NCI-H69 (cell line): Measurements from ENCODE around the gene UMOD.
"Not testable (repeated sequence)": the region's sequence is repeated elsewhere in the genome, so short reads cannot be mapped to it uniquely, and the experiment has no call there.

Experiments
- DNase-seq: peaks from one replicate; lab custom pipeline; 2025; lab: John Stamatoyannopoulos, UW

The UMOD gene

DNA sequence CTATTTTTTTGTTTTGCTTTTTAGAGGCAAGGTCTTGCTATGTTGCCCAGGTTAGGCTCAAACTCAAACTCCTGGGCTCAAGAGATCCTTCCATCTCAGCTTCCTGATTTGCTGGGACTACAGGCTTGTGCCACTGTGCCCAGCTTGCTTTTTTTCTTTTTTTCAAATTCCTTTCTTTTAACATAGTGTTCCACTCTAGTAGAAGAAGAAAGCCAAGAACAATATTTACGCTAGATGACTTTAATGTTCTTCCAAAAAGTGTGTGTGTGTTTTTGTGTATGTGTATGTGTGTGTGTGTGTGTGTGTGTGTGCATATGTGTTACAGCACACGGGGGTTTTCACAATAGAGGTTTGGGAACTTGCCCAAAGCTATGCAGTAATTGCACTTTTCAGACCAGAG is 10.7 kb upstream of the UMOD start:
- no peak for DNase-seq

DNA sequence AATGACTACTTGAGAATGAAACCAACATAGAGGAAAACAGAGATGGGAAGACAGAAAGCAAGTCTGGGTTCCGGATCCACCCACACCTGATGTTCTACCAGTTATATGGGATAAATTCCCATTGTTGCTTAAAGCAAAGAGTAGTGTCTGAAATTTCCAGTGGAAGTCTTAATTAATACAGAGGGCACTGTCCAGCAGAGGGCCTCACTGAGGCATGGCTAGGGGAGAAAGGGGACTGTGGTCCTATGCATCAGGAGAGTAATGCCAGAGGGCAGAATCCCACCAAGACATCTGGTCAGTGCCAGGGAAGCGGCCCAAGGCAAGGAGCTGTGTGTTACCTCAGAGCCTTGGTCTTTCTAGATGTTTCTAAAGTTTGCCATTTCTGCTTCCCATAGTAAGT is 7.5 kb upstream of the UMOD start:
- no peak for DNase-seq

DNA sequence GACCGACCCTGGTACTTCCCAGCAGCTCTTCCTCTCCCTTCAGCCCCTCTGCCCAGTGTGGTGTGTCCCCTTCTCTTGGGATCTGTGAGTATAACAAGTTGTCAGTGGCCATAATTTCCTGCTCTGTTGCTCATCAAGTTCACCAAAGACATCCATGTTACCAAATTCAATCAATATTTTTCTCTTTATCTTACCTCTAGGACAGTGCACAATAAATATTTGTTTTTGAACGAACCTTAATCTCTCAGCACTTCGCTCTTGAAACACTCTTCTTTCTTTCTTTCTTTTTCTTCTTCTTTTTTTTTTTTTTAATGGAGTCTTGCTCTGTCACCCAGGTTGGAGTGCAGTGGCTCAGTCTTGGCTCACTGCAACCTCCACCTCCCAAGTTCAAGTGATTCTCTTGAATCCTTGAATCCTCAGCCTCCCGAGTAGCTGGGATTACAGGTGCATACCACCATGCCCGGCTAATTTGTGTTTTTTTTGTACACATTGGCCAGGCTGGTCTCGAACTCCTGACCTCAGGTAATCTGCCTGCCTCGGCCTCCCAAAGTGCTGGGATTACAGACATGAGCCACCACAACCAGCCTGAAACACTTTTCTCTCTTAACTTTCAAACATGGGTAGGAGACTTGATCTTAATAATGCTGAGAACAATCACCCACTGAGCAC is 2.7 kb upstream of the UMOD start:
- no peak for DNase-seq

DNA sequence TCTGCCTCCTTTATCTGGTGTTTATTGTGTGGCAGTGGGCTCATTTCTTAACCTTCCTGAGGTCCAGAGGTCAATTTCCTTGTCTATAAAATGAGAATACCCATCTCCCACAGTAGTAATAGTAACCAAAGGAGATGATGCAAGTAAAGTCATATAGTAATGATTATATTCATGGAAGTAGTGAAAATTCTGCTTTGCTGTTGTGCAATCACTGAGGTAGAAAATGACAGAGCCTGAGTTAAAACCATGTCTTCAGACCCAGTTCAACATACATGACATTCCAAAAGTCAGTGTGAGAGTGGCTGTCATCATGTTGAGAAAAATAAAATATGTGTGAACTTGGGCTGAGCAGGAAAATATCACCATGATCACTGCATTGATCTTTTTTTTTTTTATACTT is 864 bp upstream of the UMOD start:
- DNase-seq, result no peak

DNA sequence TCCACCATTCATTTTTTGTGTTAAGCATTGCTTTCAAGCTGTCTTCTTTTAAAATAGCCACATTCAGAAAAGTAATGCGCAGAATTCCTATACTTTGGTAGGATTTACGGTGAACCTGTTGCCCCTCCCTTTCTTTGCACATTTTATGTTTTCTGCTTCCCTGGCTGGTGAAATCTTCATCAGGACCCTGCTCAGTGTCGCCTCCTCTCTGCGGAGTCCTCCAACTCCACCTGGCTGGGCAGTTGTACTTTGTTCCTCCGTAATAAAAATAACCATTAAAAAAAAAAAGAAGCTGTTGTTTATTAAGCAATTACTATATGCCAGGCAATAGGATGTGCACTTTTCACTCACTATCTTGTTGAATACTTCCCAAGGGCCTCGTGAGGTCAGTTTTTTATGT is 2.9 kb downstream of the UMOD start:
- DNase-seq, result no peak

DNA sequence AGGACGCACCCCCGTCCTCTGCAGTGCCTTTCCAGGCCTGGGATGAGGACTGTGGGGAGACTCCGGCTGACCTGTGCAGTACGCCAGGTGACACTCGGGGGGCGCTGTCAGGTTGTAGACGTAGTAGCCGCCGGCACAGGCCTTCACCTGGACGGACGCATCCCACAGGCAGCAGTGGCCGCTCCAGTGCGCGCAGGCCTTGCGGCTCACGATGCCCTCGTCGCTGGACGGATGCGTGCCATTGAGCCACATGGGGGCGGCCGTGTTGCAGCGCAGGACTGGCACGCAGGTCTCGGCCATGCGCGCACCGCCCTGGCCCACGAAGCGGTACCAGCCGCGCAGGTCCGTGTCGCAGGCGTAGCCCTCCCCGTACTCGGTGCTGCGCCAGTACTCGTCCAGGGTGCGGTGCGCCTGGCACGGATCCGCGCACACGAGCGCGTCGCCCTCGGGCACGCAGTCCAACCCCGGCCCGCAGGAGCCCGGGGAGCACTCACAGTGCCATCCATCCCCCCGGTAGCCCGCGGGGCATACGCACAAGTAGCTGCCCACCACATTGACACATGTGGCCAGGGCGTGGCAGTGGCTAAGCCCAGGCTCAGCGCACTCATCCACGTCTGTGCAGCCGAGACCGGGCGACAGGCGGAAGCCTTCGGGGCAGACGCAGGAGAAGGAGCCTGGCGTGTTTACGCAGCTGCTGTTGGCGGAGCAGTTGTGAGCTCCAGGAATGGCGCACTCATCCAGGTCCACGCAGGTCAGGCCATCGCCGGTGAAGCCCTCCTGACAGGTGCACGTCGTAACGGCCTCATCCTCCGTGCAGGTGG is 3.9 kb downstream of the UMOD start:
- peak; percentile 45 for DNase-seq

DNA sequence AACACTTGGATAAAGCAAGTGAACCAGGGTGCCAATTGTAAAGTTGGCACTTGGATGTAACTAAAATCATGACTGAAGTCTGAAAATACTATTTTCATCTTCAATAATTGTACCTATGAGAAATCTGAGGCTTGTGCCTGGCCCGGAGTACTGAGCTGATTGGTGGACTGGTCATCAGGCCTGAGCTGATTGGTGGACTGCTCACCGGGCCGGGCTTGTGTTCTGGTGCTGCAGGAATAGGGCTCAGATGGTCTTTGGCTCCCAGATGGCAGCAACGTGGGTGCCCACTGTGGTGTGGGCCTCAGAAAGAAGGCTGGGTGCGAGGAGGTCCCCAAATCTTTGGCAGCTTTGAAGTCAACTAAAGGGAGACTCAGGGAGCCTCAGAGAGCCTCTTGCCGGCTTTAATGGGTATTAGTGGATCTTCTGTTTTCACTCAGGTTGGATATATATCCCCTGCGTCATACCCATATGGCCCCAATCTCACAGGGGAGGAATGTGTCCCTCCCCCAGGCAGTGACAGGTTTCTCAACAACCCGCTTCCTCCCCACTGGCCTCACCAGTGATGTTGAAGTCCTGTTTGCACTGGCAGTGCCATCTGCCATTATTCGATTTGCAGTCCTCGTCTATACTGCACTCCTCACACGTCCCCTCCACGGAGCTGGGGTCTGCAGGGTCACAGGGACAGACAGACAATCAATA is 4.7 kb downstream of the UMOD start:
- no peak for DNase-seq

DNA sequence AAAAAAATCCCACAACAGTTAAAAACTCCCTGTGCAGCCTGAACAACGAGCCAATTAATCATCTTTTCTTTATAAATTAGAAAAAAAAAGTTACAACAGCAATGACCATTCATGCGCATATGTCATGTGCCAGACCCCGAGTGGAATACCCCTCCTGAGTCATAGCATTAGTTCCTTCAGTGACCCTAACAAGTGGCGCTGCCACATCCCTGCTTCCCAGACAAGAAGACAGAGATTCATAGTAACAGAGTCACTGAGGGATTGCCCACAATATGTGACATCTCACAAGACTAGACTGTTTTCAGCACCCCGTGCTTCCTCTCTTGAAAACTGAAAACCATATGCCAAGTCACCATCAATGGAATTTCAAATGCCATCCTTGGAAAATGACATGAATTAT is 7.9 kb downstream of the UMOD start:
- DNase-seq, result no peak

DNA sequence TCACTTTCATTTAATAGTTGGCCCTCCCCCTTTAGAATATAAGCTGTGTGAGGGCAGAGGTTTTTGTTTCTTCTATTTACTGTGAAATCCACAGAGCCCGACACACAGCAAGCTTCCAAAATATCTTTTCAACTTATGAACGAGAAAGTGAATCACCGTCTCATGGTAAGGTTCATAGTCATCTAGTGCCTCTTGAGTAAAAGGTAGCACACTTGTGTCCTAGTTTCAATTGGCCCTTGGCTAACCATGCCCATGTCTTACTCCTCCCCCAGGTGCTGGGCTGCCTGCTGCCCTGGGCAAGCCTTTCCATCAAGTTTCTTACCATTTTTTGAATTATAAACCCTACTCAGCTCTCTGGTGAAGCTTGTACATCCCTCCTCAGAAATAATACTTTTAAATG is 12.8 kb downstream of the UMOD start:
- no peak for DNase-seq

DNA sequence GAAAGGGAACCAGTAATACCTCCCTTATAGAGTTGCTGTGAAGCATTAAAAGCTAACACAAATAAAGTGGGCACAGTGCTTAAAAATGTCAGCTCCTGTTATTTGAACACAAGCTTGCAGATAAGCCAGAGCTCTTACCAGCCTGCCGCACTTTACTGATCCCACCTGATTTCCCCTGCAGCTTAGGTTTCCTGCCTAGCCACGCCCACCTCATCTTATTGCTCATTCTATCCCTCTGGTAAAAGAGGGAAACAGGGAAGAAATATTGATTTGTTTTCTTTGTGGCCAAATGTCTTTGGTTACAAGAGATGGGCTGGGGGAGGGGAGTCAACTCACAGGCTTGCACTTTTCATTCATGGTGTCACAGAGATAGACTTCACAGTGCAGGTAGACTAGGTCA is 15.6 kb downstream of the UMOD start:
- no peak for DNase-seq

DNA sequence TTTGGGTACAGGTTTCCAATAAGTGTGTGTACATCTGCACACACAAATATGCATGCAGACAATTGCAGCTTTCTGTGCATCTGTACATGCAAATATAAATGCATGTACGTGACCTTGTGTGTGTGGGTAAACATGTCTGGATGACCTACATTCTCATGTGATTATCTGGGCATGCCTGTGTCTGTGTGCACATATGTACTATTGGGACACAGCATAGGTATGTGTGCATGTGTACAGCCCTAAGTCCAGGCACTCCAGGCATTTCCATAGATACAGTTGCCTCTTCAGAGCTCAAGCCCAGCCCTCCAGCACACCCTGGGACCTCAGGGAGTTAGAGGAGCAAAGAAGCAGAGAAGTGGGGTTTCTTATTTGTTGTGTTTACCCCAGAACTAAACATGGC is 18.1 kb downstream of the UMOD start:
- DNase-seq, result no peak

DNA sequence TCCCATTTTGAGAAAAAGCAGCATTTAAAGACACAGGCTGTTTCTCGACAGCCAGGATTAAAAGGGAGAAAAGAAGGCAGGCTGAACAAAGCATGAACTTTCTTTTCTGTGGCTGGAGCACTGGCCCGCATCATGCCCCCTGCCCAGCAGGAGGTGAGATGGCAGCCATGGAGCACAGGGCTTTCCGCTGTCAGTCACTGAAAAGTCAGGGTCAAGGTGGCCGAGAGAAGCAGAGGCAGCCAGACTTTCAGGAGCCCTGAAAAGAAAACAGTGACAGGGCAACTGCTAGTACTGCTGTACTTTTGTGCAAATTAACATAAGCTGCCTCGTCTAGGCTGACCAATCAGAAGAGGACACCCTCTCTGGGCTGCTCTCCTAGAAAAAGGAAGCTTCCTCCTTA is 19.4 kb downstream of the UMOD start:
- no peak for DNase-seq

DNA sequence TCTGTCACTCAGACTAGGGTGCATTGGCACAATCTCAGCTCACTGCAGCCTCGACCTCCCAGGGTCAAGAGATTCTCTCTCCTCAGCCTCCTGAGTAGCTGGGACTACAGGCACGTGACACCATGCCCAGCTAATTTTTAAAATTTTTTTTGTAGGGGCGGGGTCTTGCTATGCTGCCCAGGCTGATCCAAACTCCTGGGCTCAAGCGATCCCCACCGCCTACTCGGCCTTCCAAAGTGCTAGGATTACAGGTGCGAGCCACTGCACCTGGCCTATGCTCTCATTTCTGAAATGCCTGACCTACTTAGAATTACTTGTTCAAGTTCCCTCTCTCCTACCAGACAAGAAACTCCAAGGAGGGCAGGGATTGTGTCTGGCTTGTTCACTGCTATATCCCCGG is 20.1 kb downstream of the UMOD start:
- no peak for DNase-seq

DNA sequence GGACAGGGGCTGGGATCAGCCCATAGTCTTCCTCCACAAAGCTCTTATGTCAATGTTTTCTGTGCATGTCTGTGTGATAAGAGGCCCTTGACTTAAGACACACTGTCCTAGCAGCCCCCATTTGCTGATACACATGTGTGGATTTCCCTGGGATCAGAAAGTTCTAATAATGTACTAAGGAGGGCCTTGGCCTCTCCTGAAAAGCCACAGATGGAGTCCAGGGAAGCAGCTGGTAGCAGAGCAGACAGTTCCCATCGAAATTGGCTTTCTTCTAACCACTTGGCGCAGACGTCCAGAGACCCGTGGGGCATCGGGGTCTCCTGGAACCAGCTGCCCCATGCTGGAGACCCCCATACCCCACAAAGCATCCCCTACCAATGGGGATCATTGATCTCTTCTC is 20.9 kb downstream of the UMOD start:
- no peak for DNase-seq

DNA sequence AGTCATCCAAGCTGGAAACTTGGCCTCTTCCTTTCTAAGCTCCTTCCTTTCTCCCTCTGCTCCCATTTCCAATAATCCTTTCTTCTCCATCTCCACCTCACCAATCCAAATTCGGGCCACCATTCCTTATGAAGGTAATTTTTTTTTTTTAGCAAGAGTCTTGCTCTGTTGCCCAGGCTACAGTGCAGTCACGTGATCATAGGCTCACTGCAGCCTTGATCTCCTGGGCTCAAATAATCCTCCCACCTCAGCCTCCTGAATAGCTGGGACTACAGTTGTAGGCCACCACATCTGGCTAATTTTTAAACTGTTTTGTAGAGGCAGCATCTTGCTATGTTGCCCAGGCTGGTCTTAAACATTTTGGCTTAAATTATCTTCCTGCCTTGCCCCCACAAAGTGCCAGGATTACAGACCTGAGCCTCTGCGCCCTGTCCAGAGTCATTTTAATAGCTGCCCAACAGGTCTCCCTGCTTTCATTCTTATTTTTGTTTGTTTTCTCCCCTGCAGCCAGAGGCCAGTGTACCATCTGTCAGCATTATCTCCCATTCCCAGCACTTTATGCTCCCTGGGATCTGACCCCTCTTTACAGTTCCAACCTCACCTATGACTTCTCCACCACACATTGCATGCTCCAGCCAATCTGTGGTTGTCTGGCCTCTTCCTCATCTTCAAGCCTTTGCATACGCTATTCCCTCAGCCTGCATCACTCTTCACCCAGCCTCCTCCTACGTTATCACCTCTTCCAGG is 22.9 kb downstream of the UMOD start:
- DNase-seq, result no peak

DNA sequence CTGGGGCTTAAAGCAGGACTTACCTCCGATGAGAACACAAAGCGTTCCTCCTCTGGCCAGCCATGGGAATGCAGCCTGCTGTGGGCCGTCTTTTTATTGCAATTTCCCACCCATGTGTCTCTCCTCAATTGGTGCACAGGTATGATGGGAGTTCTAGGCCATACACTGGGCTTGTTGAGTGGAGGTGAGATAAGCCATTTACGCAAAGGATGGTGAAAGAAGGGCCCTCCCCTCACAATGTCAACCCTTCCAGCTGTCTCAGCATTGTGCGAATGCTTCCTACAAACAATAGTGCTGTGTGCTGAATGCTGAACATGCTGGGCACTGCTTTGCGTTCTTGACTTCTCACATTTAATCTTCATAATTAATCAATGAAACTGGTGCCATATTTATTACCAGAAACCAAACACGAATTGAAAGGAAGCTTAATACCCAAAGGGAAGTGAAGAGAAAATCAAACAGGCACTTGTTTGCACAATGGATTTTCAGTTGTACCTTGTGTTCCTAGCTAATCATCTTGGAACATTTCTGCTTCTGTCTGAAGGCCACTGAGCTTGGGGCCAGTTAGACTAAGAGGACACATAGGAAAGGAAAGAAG is 25.0 kb downstream of the UMOD start, which contains the start of gene GP2:
Gene GP2 (minus strand): TSS at position 70 of the 598 bp plus-strand sequence. CDS start 1,082 bp downstream, outside the sequence.
- peak; percentile 34 for DNase-seq

DNA sequence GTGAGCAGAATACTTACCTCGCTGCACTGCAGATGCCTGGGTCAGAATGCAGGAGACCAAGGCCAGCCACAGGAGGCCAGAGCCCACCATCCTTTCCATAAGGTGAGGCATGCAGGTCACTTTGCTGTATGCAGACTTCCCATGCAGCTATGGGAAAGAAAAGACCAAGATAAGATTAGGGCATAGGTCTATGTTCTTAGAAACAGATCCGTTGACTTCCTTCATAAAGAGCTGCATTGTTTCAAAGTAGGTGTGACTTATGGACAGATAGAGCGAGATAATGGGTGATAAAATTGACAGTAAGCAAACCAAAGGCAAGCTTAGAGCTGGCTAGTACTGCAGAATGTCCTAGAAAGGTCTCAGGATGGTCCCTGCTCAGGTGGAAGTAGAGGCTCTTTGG is 26.2 kb downstream of the UMOD start:
- DNase-seq, result no peak

DNA sequence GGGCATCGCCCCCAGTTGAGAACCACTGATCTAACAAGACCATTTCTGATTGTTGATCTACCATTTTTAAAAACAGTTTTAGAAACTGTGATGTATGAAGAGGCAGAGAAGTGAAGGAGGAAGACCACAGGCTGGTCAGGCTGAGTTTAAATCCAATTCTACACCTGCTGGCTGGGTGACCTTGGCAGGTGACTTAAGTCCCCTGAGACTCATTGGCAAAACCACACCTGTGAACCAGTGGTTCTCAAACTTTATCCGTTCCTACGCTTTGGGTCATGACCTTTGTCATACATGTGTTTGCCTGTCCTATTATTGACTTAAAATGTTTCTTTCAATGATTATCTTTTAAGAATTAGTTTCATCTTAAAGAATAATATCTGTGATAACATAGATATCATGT is 27.5 kb downstream of the UMOD start:
- DNase-seq, result no peak

DNA sequence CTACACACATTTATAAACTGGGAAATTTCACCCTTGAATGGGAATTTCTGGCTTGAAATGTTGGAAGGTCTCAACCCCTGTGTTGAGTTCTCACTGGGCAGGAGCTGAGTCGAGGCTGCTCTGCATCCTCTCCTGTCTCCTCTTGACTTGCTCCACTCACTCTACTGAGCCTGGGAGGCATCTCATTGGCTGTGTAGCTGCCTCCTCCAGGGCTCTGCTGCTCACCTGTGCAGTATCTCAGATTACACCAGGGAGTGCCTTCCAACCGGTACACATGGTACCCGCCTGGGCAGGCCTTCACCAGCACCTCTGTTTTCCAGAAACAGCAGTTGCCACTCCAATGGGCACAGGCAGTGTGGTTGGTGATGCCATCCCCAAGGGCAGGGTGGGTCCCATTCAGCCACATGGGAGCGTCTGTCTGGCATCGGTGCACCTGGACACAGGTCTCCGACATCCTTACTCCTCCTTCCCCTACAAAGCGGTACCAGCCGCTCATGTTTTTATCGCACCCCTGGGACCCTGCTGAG is 28.9 kb downstream of the UMOD start:
- DNase-seq, result peak; percentile 36

DNA sequence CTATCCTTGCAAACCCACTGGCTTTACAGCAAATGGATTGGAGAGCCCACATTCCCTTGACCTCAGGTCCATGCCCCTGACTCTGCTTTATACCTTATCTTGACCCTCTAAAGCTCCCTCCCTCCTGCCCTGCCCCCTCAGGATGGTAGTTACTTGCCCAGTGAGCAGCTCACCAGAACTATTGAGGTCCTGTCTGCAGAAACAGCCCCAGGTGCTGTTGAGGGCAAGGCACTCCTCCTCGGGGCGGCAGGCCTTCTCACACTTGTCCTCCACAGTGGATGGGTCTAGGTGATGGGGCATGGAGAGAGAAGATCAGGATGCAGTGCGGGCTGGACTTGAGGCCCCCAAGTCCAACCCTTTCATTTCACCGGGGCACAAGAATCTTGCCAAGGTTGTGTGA is 29.8 kb downstream of the UMOD start:
- DNase-seq, result no peak

DNA sequence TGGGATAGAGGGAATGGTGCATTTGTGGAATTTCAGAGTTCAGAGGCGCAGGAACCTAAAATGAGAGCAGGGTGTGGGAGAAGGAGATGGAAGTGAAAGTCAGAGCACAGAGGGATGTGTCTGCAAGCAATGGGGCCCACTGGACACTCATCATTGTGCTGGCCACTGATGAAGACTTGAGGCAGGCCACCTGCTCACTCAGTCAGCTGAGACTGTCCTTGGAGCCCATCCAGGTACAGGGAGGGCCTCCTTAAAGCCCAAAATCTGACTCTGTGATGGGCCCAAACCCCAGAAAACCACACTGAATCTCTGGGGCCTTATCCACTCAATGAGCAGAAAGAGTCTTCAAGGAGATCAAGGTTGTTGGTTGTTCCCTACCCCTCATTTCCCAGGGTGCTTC is 30.8 kb downstream of the UMOD start:
- DNase-seq, result no peak

DNA sequence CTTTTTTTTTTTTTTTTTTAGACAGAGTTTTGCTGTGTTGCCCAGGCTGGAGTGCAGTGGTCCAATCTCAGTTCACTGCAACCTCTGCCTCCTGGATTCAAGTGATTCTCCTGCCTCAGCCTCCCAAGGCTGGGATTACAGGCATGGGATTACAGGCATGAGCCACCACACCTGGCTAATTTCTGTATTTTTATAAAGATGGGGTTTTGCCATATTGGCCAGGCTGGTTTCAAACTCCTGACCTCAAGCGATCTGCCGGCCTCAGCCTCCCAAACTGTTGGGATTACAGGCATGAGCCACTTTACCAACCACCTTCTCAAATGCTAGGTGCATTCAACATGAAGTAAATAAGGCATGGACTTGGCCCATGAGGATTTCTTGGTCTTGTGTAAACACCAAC is 31.5 kb downstream of the UMOD start:
- not testable (repeated sequence) for DNase-seq
